Measurements from ENCODE around the gene INSIG1. TPM values are rescaled to one million over a fixed set of nuclear protein-coding genes. Genes with fewer than 3 reads are reported as not detected.

Gene INSIG1
- total and polyA plus RNA-seq, 2 donors (not counting 3 experiments of a cell fraction or from before 2014, with no cell fraction given) = 79.3 to 102 TPM

DNA sequence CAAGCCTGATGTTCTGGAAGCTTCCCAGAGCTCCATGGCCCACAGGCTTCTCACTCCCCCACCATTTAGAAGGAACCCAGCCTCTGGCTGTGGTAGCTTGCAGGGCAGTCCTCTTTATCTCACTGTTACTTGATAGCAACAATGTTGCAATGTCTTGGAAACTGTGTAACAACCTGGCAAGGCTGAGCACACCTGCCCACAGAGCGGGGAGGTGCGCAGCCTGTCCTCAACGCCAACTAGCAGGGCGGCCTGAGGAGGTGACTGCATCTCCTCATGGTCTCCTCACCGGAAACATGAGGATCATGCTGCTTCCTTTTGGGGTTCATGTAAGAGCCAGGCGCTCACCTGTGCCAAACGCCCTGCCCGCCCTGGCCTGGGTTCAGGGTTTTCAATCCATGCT lies 43.7 kb upstream of the INSIG1 start:
- no peak overlapping the region for H3K4me2 ChIP-seq (ENCODE audit: insufficient read depth, low read length)
- CTCF ChIA-PET = no interaction called here
- DNase-seq (ENCODE audit: low read depth, low spot score) = no peak
- no peaks in the 10 kb centered on the region for H3K9me3 ChIP-seq (replicated peaks; ENCODE audit: control insufficient read depth, insufficient read depth, low read length)
- no peaks in the 10 kb centered on the region for H3K79me2 ChIP-seq (ENCODE audit: control insufficient read depth, insufficient read depth, low read length)
- no peak overlapping the region for H2AFZ ChIP-seq (ENCODE audit: low read depth, low read length)
- no peaks in the 10 kb centered on the region for H4K20me1 ChIP-seq (replicated peaks; ENCODE audit: control insufficient read depth, extremely low read depth, insufficient read depth, low read length)
- peaks cover 12% of the 10 kb centered on the region for H3K4me1 ChIP-seq (ENCODE audit: control insufficient read depth, extremely low read depth, insufficient read depth, low read length)
- intact Hi-C loops (cut with micrococcal nuclease) (no loop called here), dilution Hi-C loops (cut with MboI; ENCODE audit: extremely low pct_ligation_motif_present, low sequenced_read_pairs) (no loop called here)
- H3K27ac ChIP-seq (ENCODE audit: insufficient read depth, low read depth, low read length) = no peak overlapping the region
- FAIRE-seq = no peak
- no peak overlapping the region for H3K9ac ChIP-seq (replicated peaks; ENCODE audit: extremely low read depth, insufficient read depth, low read length)
- no peaks in the 10 kb centered on the region for H3K36me3 ChIP-seq (ENCODE audit: control insufficient read depth in 2 of 2, extremely low read depth in 1 of 2, insufficient read depth in 2 of 2, low read length in 2 of 2)
- no peak overlapping the region for H3K4me3 ChIP-seq (replicated peaks in 1 of 3; ENCODE audit: insufficient read depth in 1 of 3, low read depth in 1 of 3, low read length in 3 of 3)
- POLR2A ChIA-PET = interaction anchor here (0.9 kb wide), 1 partner anchor 44 kb away, joined by 3 read pairs; the partner anchor contains the start of gene INSIG1
- no peaks in the 10 kb centered on the region for H3K9me1 ChIP-seq (replicated peaks; ENCODE audit: control insufficient read depth, extremely low read depth, insufficient read depth, low read length)
- no TSS peak for BruUV-seq (replicated peaks)
- TF ChIP-seq, protein P1, sequence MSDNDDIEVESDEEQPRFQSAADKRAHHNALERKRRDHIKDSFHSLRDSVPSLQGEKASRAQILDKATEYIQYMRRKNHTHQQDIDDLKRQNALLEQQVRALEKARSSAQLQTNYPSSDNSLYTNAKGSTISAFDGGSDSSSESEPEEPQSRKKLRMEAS (IDR thresholded peaks at IDR 0.05; ENCODE audit: insufficient read depth, insufficient read length) = no peak
- TF ChIP-seq GATA2 (IDR thresholded peaks at IDR 0.05; ENCODE audit: insufficient read depth, insufficient read length, low read depth, low read length) (no peak), POLR2AphosphoS5 (IDR thresholded peaks at IDR 0.05; ENCODE audit: insufficient read depth, low read depth, low read length) (no peak), POLR2A (IDR thresholded peaks at IDR 0.05; ENCODE audit: low read depth, low read length) (no peak), EZH2 (IDR thresholded peaks at IDR 0.05; ENCODE audit: borderline replicate concordance, low read depth, low read length, severe bottlenecking) (no peak), JUN (IDR thresholded peaks at IDR 0.05; ENCODE audit: borderline replicate concordance, insufficient read depth, insufficient read length, low read depth) (no peak), FOS (IDR thresholded peaks at IDR 0.05; ENCODE audit: borderline replicate concordance, insufficient read depth, low read length) (no peak), MYC (IDR thresholded peaks at IDR 0.05; ENCODE audit: low read depth, low read length) (no peak)
- TF ChIP-seq, protein P2, sequence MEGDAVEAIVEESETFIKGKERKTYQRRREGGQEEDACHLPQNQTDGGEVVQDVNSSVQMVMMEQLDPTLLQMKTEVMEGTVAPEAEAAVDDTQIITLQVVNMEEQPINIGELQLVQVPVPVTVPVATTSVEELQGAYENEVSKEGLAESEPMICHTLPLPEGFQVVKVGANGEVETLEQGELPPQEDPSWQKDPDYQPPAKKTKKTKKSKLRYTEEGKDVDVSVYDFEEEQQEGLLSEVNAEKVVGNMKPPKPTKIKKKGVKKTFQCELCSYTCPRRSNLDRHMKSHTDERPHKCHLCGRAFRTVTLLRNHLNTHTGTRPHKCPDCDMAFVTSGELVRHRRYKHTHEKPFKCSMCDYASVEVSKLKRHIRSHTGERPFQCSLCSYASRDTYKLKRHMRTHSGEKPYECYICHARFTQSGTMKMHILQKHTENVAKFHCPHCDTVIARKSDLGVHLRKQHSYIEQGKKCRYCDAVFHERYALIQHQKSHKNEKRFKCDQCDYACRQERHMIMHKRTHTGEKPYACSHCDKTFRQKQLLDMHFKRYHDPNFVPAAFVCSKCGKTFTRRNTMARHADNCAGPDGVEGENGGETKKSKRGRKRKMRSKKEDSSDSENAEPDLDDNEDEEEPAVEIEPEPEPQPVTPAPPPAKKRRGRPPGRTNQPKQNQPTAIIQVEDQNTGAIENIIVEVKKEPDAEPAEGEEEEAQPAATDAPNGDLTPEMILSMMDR (IDR thresholded peaks at IDR 0.05; ENCODE audit: extremely low read depth in 1 of 2, insufficient read depth in 1 of 2, low read depth in 1 of 2, low read length in 2 of 2) = no peak
- no peaks in the 10 kb centered on the region for H3K27me3 ChIP-seq (ENCODE audit: control insufficient read depth in 2 of 2, insufficient read depth in 2 of 2, low read length in 2 of 2)
